Measurements from ENCODE around the gene MVK.

The MVK gene

GRCh38 chr12:109609342-109609741, 35.7 kb downstream of the MVK start:
- no peak for DNase-seq (ENCODE audit: low read depth)

GRCh38 chr12:109610523-109610922, 36.9 kb downstream of the MVK start:
- DNase-seq (ENCODE audit: low read depth): no peak

- no peak for DNase-seq (ENCODE audit: low read depth)
Observed at GRCh38 chr12:109611223-109611622, 37.6 kb downstream of the MVK start.

- no peak for DNase-seq (ENCODE audit: low read depth)
Observed at GRCh38 chr12:109612003-109612402, 38.4 kb downstream of the MVK start.

- DNase-seq (ENCODE audit: low read depth): no peak
Observed at GRCh38 chr12:109612975-109613502, 39.4 kb downstream of the MVK start.

- no peak for DNase-seq (ENCODE audit: low read depth)
Observed at GRCh38 chr12:109613649-109614455, 40.3 kb downstream of the MVK start.

GRCh38 chr12:109615556-109616229, 42.1 kb downstream of the MVK start:
- no peak for DNase-seq (ENCODE audit: low read depth)

- DNase-seq (ENCODE audit: low read depth): no peak
Observed at GRCh38 chr12:109617491-109617890, 43.9 kb downstream of the MVK start.

GRCh38 chr12:109618082-109618481, 44.5 kb downstream of the MVK start:
- DNase-seq (ENCODE audit: low read depth): no peak

GRCh38 chr12:109619002-109619604, 45.5 kb downstream of the MVK start:
- no peak for DNase-seq (ENCODE audit: low read depth)

GRCh38 chr12:109621211-109621694, 47.7 kb downstream of the MVK start:
- no peak for DNase-seq (ENCODE audit: low read depth)

GRCh38 chr12:109621901-109622364, 48.3 kb downstream of the MVK start:
- DNase-seq (ENCODE audit: low read depth): no peak

GRCh38 chr12:109624467-109624866, 50.9 kb downstream of the MVK start:
- DNase-seq (ENCODE audit: low read depth): no peak

- no peak for DNase-seq (ENCODE audit: low read depth)
Observed at GRCh38 chr12:109625131-109625559, 51.6 kb downstream of the MVK start.

- no peak for DNase-seq (ENCODE audit: low read depth)
Observed at GRCh38 chr12:109625749-109626377, 52.3 kb downstream of the MVK start.

- DNase-seq (ENCODE audit: low read depth): no peak
Observed at GRCh38 chr12:109626378-109627115, 53.0 kb downstream of the MVK start.

GRCh38 chr12:109627633-109628032, 54.0 kb downstream of the MVK start:
- no peak for DNase-seq (ENCODE audit: low read depth)

GRCh38 chr12:109630107-109630506, 56.5 kb downstream of the MVK start:
- no peak for DNase-seq (ENCODE audit: low read depth)

- DNase-seq (ENCODE audit: low read depth): no peak
Observed at GRCh38 chr12:109630815-109631214, 57.2 kb downstream of the MVK start.

- no peak for DNase-seq (ENCODE audit: low read depth)
Observed at GRCh38 chr12:109631302-109631701, 57.7 kb downstream of the MVK start.

- no peak for DNase-seq (ENCODE audit: low read depth)
Observed at GRCh38 chr12:109631751-109632150, 58.2 kb downstream of the MVK start.
